ENCODE data around the gene PLK3. TPM values are rescaled to one million over a fixed set of nuclear protein-coding genes. Genes with fewer than 3 reads are reported as not detected.

PLK3 gene
- total and polyA plus RNA-seq, 2 of the 4 experiments (the other 2 are of a cell fraction): 15.8 to 51.6 TPM

DNA sequence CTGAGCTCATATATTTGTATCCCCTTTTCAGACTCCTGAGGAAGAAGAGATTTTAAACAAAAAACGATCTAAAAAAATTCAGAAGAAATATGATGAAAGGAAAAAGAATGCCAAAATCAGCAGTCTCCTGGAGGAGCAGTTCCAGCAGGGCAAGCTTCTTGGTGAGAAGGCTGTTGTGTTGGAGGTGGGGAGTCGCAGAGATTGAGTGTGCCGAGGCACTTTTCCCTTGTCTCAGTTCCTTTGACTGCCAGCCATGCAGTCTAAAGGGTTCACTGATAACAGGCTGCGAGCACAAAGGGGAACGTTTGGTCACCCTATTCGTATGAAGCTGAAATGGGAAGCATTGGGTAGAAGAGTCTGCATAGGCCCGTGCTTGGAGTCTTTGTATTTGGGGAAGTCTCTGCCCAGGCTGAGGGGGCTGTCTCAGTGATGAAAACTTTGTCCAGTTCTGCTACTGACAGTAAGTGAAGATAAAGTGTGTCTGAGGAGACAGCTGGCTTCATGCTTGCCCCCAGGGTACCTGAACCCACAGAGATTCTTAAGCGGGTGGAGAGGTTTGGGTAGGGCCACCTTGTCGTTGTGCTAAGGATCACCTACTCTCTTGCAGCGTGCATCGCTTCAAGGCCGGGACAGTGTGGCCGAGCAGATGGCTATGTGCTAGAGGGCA is 22.1 kb upstream of the PLK3 start:
- ChIA-PET CTCF (no interaction called here), POLR2A (ENCODE audit: unreplicated experiment) (no interaction called here)
- intact Hi-C loops (cut with micrococcal nuclease): loop anchor here (2.0 kb wide), 1 partner anchor 47 kb away; the partner anchor contains the start of gene RNU5D-1

More for the DNA sequence above, 22.1 kb upstream of the PLK3 start:
- Histone ChIP-seq H3K27me3 (ENCODE audit: control insufficient read depth, insufficient read depth, low read length) (no peaks in the 10 kb centered on the region), H2BK15ac (ENCODE audit: low read depth, low read length) (no peak overlapping the region), H4K8ac (ENCODE audit: low read depth in 2 of 2, low read length in 2 of 2) (no peak overlapping the region), H3K9ac (ENCODE audit: low read depth, low read length) (no peak overlapping the region), H3K4me2 (ENCODE audit: low read depth, low read length) (peak overlapping the region; percentile 11; the same call in 1 of the 2 replicates), H2AK5ac (ENCODE audit: low read depth, low read length) (no peak overlapping the region), H2AFZ (replicated peaks; ENCODE audit: low read length, poor library complexity) (no peak overlapping the region), H3K23ac (ENCODE audit: low read depth, low read length) (peak overlapping the region; percentile 66), H3K79me1 (ENCODE audit: low read depth in 1 of 2, low read length in 2 of 2) (peaks cover 17 to 65% of the 10 kb centered on the region in 2 experiments), H3K9me1 (ENCODE audit: insufficient read depth, low read length) (peaks cover 19% of the 10 kb centered on the region), H3K9me3 (ENCODE audit: control insufficient read depth, insufficient read depth, low read length) (no peaks in the 10 kb centered on the region), H4K91ac (ENCODE audit: insufficient read depth, low read depth, low read length) (no peak overlapping the region), H3K14ac (replicated peaks; ENCODE audit: low read depth, low read length) (no peak overlapping the region), H3K4me1 (ENCODE audit: control insufficient read depth, insufficient read depth, low read length) (peaks cover 12% of the 10 kb centered on the region), H3K56ac (ENCODE audit: extremely low read depth, insufficient read depth, low read length) (no peak overlapping the region), H2BK5ac (ENCODE audit: low read depth, low read length, poor library complexity, severe bottlenecking) (no peak overlapping the region), H4K5ac (ENCODE audit: low read depth, low read length) (no peak overlapping the region), H2AK9ac (replicated peaks; ENCODE audit: low read depth, low read length, poor library complexity) (no peak overlapping the region), H3K27ac (ENCODE audit: insufficient read depth, low read length) (no peak overlapping the region), H3K18ac (ENCODE audit: low read depth, low read length) (no peak overlapping the region), H4K20me1 (ENCODE audit: insufficient read depth, low read length) (peaks cover 51% of the 10 kb centered on the region), H3K4me3 (ENCODE audit: insufficient read depth, low read depth, low read length) (no peak overlapping the region), H3K4ac (ENCODE audit: low read depth, low read length) (no peak overlapping the region), H2BK120ac (ENCODE audit: low read depth, low read length) (no peak overlapping the region), H2BK20ac (ENCODE audit: low read depth, low read length) (no peak overlapping the region), H3K36me3 (ENCODE audit: control insufficient read depth, insufficient read depth, low read length) (peaks cover 44% of the 10 kb centered on the region)
- in situ Hi-C loops (cut with MboI; ENCODE audit: low sequenced_read_pairs): no loop called here
- TF ChIP-seq MXI1 (IDR thresholded peaks at IDR 0.05; ENCODE audit: borderline replicate concordance, low read depth, low read length) (no peak), FOS (IDR thresholded peaks at IDR 0.05; ENCODE audit: low read depth, low read length) (no peak), RFX5 (IDR thresholded peaks at IDR 0.05; ENCODE audit: low read depth, low read length) (no peak), SMC3 (IDR thresholded peaks at IDR 0.05; ENCODE audit: low read depth, low read length) (no peak), MAFK (IDR thresholded peaks at IDR 0.05; ENCODE audit: low read depth, low read length) (no peak)
- WGBS, 2 experiments (ENCODE audit: extremely low coverage in 2 of 2, insufficient read length in 1 of 2): 95% methylated on average over 4 of the region's 13 CpGs; no CpG with 5 or more reads in 1 of the 2 experiments
- DNase-seq (no peak), ATAC-seq (ENCODE audit: low read depth) (no peak)
- dilution Hi-C loops (cut with HindIII; ENCODE audit: low sequenced_read_pairs, unreplicated experiment): no loop called here
- TSS peak; percentile 63 for BruUV-seq (replicated peaks)
